Measurements from ENCODE around the gene PCIF1. TPM values are rescaled to one million over a fixed set of nuclear protein-coding genes. Genes with fewer than 3 reads are reported as not detected.

The PCIF1 gene
- polyA plus RNA-seq, 3 donors: 41.0 to 54.9 (median 50.4) TPM

DNA sequence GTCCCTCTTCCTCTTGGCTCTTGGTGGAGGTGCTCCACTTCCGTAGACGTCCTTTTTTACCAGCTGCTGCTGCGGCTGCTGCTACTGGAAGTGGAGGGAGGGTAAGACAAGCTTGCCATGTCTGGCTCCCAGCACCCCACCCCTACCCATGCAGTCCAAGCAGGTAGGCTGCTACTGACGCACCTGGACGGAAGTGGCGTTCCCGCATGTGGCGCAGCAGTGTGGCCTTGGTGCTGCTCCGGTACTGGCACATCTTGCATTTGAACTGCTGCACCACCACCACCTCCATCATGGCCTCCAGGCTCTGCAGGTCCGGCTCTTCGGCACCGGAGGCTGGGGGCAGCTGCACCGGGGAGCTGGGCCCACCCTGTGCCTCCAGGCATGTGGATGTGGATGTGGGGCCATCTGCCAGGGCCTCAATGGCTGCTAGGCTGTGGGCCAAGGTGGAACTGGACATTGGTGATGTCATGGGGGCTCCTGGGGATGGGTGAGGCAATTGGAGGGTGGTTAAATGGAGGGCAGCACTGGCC, 33.1 kb downstream of the PCIF1 start:
- H3K27ac Mint-ChIP-seq: peak overlapping the region in 1 of 7 donors; percentile 13
- WGBS (ENCODE audit: insufficient coverage): 100% methylated on average over 6 of the region's 13 CpGs
- H4K20me1 ChIP-seq (ENCODE audit: insufficient read depth, low read length): peaks cover 42% of the 10 kb centered on the region
- H3K9ac ChIP-seq (ENCODE audit: insufficient read depth, low read length, poor library complexity, severe bottlenecking): no peak overlapping the region
- H3K9me3 ChIP-seq (replicated peaks in 1 of 2; ENCODE audit: control insufficient read depth in 1 of 2, insufficient read depth in 1 of 2, low read length in 2 of 2): no peaks in the 10 kb centered on the region
- H3K9me3 Mint-ChIP-seq: no peaks in the 10 kb centered on the region
- peaks cover 56 to 68% of the 10 kb centered on the region in 2 donors for H3K36me3 ChIP-seq (replicated peaks in 1 of 2; ENCODE audit: control insufficient read depth in 1 of 2, insufficient read depth in 2 of 2, low read length in 2 of 2)
- peaks cover 33 to 36% of the 10 kb centered on the region in 2 donors for H3K4me1 ChIP-seq (ENCODE audit: control insufficient read depth in 1 of 2, insufficient read depth in 2 of 2, low read length in 2 of 2)
- H3K27me3 Mint-ChIP-seq (ENCODE audit: low read depth in 3 of 3): peaks cover 0 to 2% (median 0%) of the 10 kb centered on the region in 3 donors
- intact Hi-C loops (cut with micrococcal nuclease): no loop called here
- TF ChIP-seq, protein P1, sequence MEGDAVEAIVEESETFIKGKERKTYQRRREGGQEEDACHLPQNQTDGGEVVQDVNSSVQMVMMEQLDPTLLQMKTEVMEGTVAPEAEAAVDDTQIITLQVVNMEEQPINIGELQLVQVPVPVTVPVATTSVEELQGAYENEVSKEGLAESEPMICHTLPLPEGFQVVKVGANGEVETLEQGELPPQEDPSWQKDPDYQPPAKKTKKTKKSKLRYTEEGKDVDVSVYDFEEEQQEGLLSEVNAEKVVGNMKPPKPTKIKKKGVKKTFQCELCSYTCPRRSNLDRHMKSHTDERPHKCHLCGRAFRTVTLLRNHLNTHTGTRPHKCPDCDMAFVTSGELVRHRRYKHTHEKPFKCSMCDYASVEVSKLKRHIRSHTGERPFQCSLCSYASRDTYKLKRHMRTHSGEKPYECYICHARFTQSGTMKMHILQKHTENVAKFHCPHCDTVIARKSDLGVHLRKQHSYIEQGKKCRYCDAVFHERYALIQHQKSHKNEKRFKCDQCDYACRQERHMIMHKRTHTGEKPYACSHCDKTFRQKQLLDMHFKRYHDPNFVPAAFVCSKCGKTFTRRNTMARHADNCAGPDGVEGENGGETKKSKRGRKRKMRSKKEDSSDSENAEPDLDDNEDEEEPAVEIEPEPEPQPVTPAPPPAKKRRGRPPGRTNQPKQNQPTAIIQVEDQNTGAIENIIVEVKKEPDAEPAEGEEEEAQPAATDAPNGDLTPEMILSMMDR (IDR thresholded peaks at IDR 0.05): no peak
- no peak overlapping the region for H3K4me3 ChIP-seq (replicated peaks in 1 of 3; ENCODE audit: low read depth in 2 of 3, low read length in 3 of 3)
- H3K27me3 ChIP-seq (ENCODE audit: control insufficient read depth in 2 of 2, insufficient read depth in 2 of 2, low read length in 2 of 2): no peaks in the 10 kb centered on the region
- no peak overlapping the region for H3K4me2 ChIP-seq (replicated peaks; ENCODE audit: extremely low read depth, low read length, poor library complexity, severe bottlenecking)
- H3K79me2 ChIP-seq (ENCODE audit: insufficient read depth, low read length): peaks cover 35% of the 10 kb centered on the region
- no peak overlapping the region for H2AFZ ChIP-seq (ENCODE audit: insufficient read depth, low read depth, low read length, poor library complexity, severe bottlenecking)
- peaks cover 28% of the 10 kb centered on the region for H3K4me1 Mint-ChIP-seq
- peak overlapping the region in 1 of 2 donors; percentile 99 for H3K27ac ChIP-seq (ENCODE audit: low read depth in 1 of 2, low read length in 2 of 2)
- H3K36me3 Mint-ChIP-seq: peaks cover 51 to 69% of the 10 kb centered on the region in 2 donors
- DNase-seq: no peak
- H3K4me3 Mint-ChIP-seq: no peak overlapping the region

DNA sequence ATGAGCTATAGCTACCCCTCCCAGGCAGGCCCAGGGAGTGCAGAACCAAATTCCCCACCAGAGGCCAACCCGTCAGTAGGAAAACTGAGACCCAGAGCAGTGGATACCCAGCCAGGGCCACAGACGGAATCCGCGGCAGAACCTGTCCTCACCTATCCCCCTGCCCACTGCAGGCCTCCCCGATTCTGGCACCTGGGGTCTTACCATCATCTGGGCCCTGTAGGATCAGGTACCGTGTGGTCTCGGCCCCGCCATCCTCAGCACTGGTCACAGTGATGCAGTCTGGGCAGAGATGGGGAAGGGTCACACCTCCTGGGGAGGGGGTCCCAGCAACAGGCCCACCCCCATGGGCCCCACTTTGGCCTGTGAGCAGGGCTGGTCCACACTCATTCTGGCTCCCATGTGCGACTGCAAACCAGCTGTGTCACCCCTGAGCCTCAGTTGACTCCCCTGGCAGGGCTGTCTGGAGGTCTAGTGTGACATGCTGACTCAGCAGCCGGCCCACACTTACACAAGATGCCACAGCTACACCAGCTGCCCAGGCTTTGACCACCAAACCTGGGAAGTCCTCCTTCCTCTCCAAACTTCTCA, 33.7 kb downstream of the PCIF1 start:
- Histone ChIP-seq H4K20me1 (ENCODE audit: insufficient read depth, low read length) (peaks cover 40% of the 10 kb centered on the region), H3K4me3 (replicated peaks in 1 of 3; ENCODE audit: low read depth in 2 of 3, low read length in 3 of 3) (no peak overlapping the region), H3K27me3 (ENCODE audit: control insufficient read depth in 2 of 2, insufficient read depth in 2 of 2, low read length in 2 of 2) (no peaks in the 10 kb centered on the region), H3K4me1 (ENCODE audit: control insufficient read depth in 1 of 2, insufficient read depth in 2 of 2, low read length in 2 of 2) (peaks cover 38 to 41% of the 10 kb centered on the region in 2 donors), H3K36me3 (replicated peaks in 1 of 2; ENCODE audit: control insufficient read depth in 1 of 2, insufficient read depth in 2 of 2, low read length in 2 of 2) (peaks cover 54 to 62% of the 10 kb centered on the region in 2 donors), H3K27ac (ENCODE audit: low read depth in 1 of 2, low read length in 2 of 2) (peak overlapping the region in 1 of 2 donors; percentile 99), H3K79me2 (ENCODE audit: insufficient read depth, low read length) (peaks cover 35% of the 10 kb centered on the region), H3K4me2 (replicated peaks; ENCODE audit: extremely low read depth, low read length, poor library complexity, severe bottlenecking) (no peak overlapping the region), H3K9ac (ENCODE audit: insufficient read depth, low read length, poor library complexity, severe bottlenecking) (no peak overlapping the region), H2AFZ (ENCODE audit: insufficient read depth, low read depth, low read length, poor library complexity, severe bottlenecking) (no peak overlapping the region), H3K9me3 (replicated peaks in 1 of 2; ENCODE audit: control insufficient read depth in 1 of 2, insufficient read depth in 1 of 2, low read length in 2 of 2) (no peaks in the 10 kb centered on the region)
- Mint-ChIP-seq H3K27me3 (ENCODE audit: low read depth in 3 of 3) (peaks cover 0 to under 1% (median 0%) of the 10 kb centered on the region in 3 donors), H3K27ac (peak overlapping the region in 3 of 7 donors; percentile 13 to 83 (median 80)), H3K4me1 (peaks cover 31% of the 10 kb centered on the region), H3K36me3 (peaks cover 48 to 63% of the 10 kb centered on the region in 2 donors), H3K4me3 (no peak overlapping the region), H3K9me3 (no peaks in the 10 kb centered on the region)
- peak in 2 of 3 donors; percentile 22 to 45 for DNase-seq
- TF ChIP-seq, protein P1 (IDR thresholded peaks at IDR 0.05): no peak
- WGBS (ENCODE audit: insufficient coverage): 74% methylated on average over 7 of the region's 10 CpGs
- intact Hi-C loops (cut with micrococcal nuclease): no loop called here

All from CD14-positive monocyte (primary cell).